Activated CD4-positive, CD25-positive, alpha-beta regulatory T cell treated with anti-CD3 and anti-CD28 coated beads, Interleukin-2, amount 50 U/mL, for 16 hours (primary cell): ENCODE measurements around the gene CD247.

ENCODE experiments used
- DNase-seq: peaks from one replicate; pipeline ENCODE4 v3.0.0-alpha.2; 2020; ENCODE audit warnings: low read depth, low spot score

Gene CD247

GRCh38 chr1:167512046-167512654 is 6.2 kb downstream of the CD247 start:
- DNase-seq, result no peak

GRCh38 chr1:167511374-167511986 is 6.8 kb downstream of the CD247 start:
- no peak for DNase-seq

- DNase-seq, result no peak
Observed at GRCh38 chr1:167510881-167511280, 7.4 kb downstream of the CD247 start.

GRCh38 chr1:167510244-167510643 is 8.1 kb downstream of the CD247 start:
- no peak for DNase-seq

GRCh38 chr1:167509587-167509986 is 8.7 kb downstream of the CD247 start:
- DNase-seq, result no peak

GRCh38 chr1:167507719-167508118 is 10.6 kb downstream of the CD247 start:
- DNase-seq, result no peak

- DNase-seq, result no peak
Observed at GRCh38 chr1:167504467-167504827, 13.9 kb downstream of the CD247 start.

GRCh38 chr1:167503626-167504466 is 14.5 kb downstream of the CD247 start:
- no peak for DNase-seq

- no peak for DNase-seq
Observed at GRCh38 chr1:167502719-167503462, 15.4 kb downstream of the CD247 start.

GRCh38 chr1:167502192-167502551 is 16.2 kb downstream of the CD247 start:
- no peak for DNase-seq

GRCh38 chr1:167501515-167502191 is 16.7 kb downstream of the CD247 start:
- no peak for DNase-seq

- no peak for DNase-seq
Observed at GRCh38 chr1:167500283-167500860, 18.0 kb downstream of the CD247 start.

GRCh38 chr1:167499664-167500101 is 18.6 kb downstream of the CD247 start:
- no peak for DNase-seq

GRCh38 chr1:167499106-167499505 is 19.2 kb downstream of the CD247 start:
- no peak for DNase-seq

- DNase-seq, result no peak
Observed at GRCh38 chr1:167496797-167497619, 21.3 kb downstream of the CD247 start.

GRCh38 chr1:167493372-167493771 is 25.0 kb downstream of the CD247 start:
- no peak for DNase-seq

GRCh38 chr1:167492481-167492910 is 25.8 kb downstream of the CD247 start:
- no peak for DNase-seq

- DNase-seq, result no peak
Observed at GRCh38 chr1:167491586-167492461, 26.5 kb downstream of the CD247 start.

- DNase-seq, result no peak
Observed at GRCh38 chr1:167490765-167491164, 27.6 kb downstream of the CD247 start.
